BE2C (cell line): ENCODE data around the gene DAND5.

Experiments used
- DNase-seq: peaks from one replicate; pipeline ENCODE4 v3.0.0-alpha.2; 2020
- H3K27me3 ChIP-seq: fragments of 250-450 bp; sonication (Bioruptor Pico); 2 replicates; pipeline ENCODE4 v1.5.1; 2020; ENCODE audit warnings: mild to moderate bottlenecking
- H3K36me3 ChIP-seq: fragments of 250-450 bp; sonication (Bioruptor Pico); 2 replicates; pipeline ENCODE4 v1.5.1; 2020; ENCODE audit warnings: mild to moderate bottlenecking
- H3K4me1 ChIP-seq: fragments of 250-450 bp; sonication (Bioruptor Pico); 2 replicates; pipeline ENCODE4 v1.5.1; 2020
- H3K4me3 ChIP-seq: 2 replicates; pipeline ENCODE4 v1.5.1; 2011; ENCODE audit warnings: low read depth, low read length
- H3K9me3 ChIP-seq: fragments of 250-450 bp; sonication (Bioruptor Pico); 2 replicates; pipeline ENCODE4 v1.5.1; 2020
- CTCF ChIP-seq: IDR thresholded peaks from 2 replicates; pipeline ENCODE4 v1.5.1; 2012; ENCODE audit warnings: mild to moderate bottlenecking, low read depth, low read length

The DAND5 gene

GRCh38 chr19:12987781-12988180 is 18.4 kb downstream of the DAND5 start:
- Histone ChIP-seq H3K27me3 (no peaks in the 10 kb centered on the region), H3K4me1 (no peaks in the 10 kb centered on the region; the same call in 1 of the 2 replicates)

GRCh38 chr19:12990431-12990830 is 21.1 kb downstream of the DAND5 start:
- no peaks in the 10 kb centered on the region for H3K9me3 ChIP-seq
- DNase-seq: no peak
- H3K4me3 ChIP-seq: no peak overlapping the region

More at GRCh38 chr19:12987781-12988180, 18.4 kb downstream of the DAND5 start:
- no peak for TF ChIP-seq CTCF
- H3K9me3 ChIP-seq: no peaks in the 10 kb centered on the region
- H3K36me3 ChIP-seq: no peaks in the 10 kb centered on the region
- no peak for DNase-seq
- H3K4me3 ChIP-seq: no peak overlapping the region

GRCh38 chr19:12990853-12991252 is 21.5 kb downstream of the DAND5 start:
- no peak for DNase-seq
- Histone ChIP-seq H3K27me3 (no peaks in the 10 kb centered on the region), H3K9me3 (no peaks in the 10 kb centered on the region), H3K36me3 (no peaks in the 10 kb centered on the region), H3K4me1 (no peaks in the 10 kb centered on the region), H3K4me3 (no peak overlapping the region)
- TF ChIP-seq CTCF: no peak

More at GRCh38 chr19:12990431-12990830, 21.1 kb downstream of the DAND5 start:
- Histone ChIP-seq H3K36me3 (no peaks in the 10 kb centered on the region), H3K27me3 (no peaks in the 10 kb centered on the region), H3K4me1 (no peaks in the 10 kb centered on the region; the same call in 1 of the 2 replicates)
- TF ChIP-seq CTCF: no peak

GRCh38 chr19:12991296-12991695 is 21.9 kb downstream of the DAND5 start:
- no peaks in the 10 kb centered on the region for H3K27me3 ChIP-seq

GRCh38 chr19:12992729-12993128 is 23.4 kb downstream of the DAND5 start:
- DNase-seq: no peak
- no peak for TF ChIP-seq CTCF
- Histone ChIP-seq H3K27me3 (no peaks in the 10 kb centered on the region), H3K4me3 (no peak overlapping the region), H3K4me1 (no peaks in the 10 kb centered on the region), H3K36me3 (no peaks in the 10 kb centered on the region), H3K9me3 (no peaks in the 10 kb centered on the region)

More at GRCh38 chr19:12991296-12991695, 21.9 kb downstream of the DAND5 start:
- Histone ChIP-seq H3K9me3 (no peaks in the 10 kb centered on the region), H3K4me1 (no peaks in the 10 kb centered on the region), H3K36me3 (no peaks in the 10 kb centered on the region), H3K4me3 (no peak overlapping the region)
- no peak for TF ChIP-seq CTCF
- no peak for DNase-seq

- H3K36me3 ChIP-seq: no peaks in the 10 kb centered on the region
- H3K27me3 ChIP-seq: no peaks in the 10 kb centered on the region
- DNase-seq: no peak
- H3K9me3 ChIP-seq: no peaks in the 10 kb centered on the region
- TF ChIP-seq CTCF: no peak
- no peaks in the 10 kb centered on the region for H3K4me1 ChIP-seq
- no peak overlapping the region for H3K4me3 ChIP-seq
Observed at GRCh38 chr19:12993562-12993961, 24.2 kb downstream of the DAND5 start.
